HAP-1 (cell line): ENCODE data around the gene IFNL1.
"Not testable (repeated sequence)": the region's sequence is repeated elsewhere in the genome, so short reads cannot be mapped to it uniquely, and the experiment has no call there.

Experiments
- DNase-seq, 2 experiments: peaks; one replicate each; pipeline ENCODE4 v3.0.0-alpha.2; 2016 to 2020; ENCODE audit warnings: low spot score in 2 of 2
- H3K27me3 ChIP-seq: fragments of 250-450 bp; sonication (Bioruptor Pico); 2 replicates; pipeline ENCODE4 v1.5.1; 2020; ENCODE audit warnings: low read depth, mild to moderate bottlenecking, moderate library complexity
- H3K36me3 ChIP-seq: fragments of 250-450 bp; sonication (Bioruptor Pico); replicated peaks from 2 replicates; pipeline ENCODE4 v1.5.1; 2020; ENCODE audit warnings: mild to moderate bottlenecking
- H3K4me1 ChIP-seq: fragments of 250-450 bp; sonication (Bioruptor Pico); 2 replicates; pipeline ENCODE4 v1.5.1; 2020; ENCODE audit warnings: mild to moderate bottlenecking
- H3K4me3 ChIP-seq: fragments of 250-450 bp; sonication (Bioruptor Pico); 2 replicates; pipeline ENCODE4 v1.5.1; 2020; ENCODE audit warnings: mild to moderate bottlenecking, moderate library complexity
- H3K9me3 ChIP-seq: fragments of 250-450 bp; sonication (Bioruptor Pico); 2 replicates; pipeline ENCODE4 v1.5.1; 2020; ENCODE audit warnings: mild to moderate bottlenecking, moderate library complexity
- in situ Hi-C: fragments of 300-500 bp; cut with MboI; formaldehyde crosslinking; loops from 3 replicates; pipeline ENCODE4 v1.14.3; 2020; ENCODE audit warnings: low sequenced_read_pairs, inconsistent platforms, mixed read lengths

The IFNL1 gene

DNA sequence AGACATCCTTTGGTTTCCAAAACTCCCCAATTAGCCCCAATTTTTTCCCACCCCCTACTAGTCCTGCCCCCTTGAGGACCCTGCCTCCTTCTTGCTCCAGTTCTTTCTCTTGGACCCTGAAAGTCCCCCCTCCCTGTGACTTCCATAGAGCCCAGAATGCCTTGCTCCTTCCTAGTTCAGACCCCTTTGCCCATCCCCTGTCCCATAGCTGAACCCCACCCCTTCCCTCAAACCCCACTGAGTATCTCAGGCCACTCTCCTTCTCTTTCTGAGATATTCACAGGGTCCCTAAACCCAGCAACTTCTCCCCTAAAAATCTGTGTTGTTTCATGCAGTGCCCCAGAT lies 25.6 kb downstream of the IFNL1 start:
- Histone ChIP-seq H3K9me3 (no peaks in the 10 kb centered on the region), H3K4me1 (no peaks in the 10 kb centered on the region), H3K27me3 (no peaks in the 10 kb centered on the region), H3K4me3 (no peak overlapping the region), H3K36me3 (no peaks in the 10 kb centered on the region)
- in situ Hi-C loops = loop anchor here (10.0 kb wide), 1 partner anchor 347 kb away; the partner anchor contains the start of gene FBXO17
- no peak for DNase-seq

GRCh38 chr19:39324242-39324842 lies 28.1 kb downstream of the IFNL1 start:
- Histone ChIP-seq H3K4me1 (no peaks in the 10 kb centered on the region), H3K36me3 (no peaks in the 10 kb centered on the region), H3K4me3 (no peak overlapping the region), H3K27me3 (no peaks in the 10 kb centered on the region), H3K9me3 (no peaks in the 10 kb centered on the region)
- DNase-seq = no peak
- in situ Hi-C loops = loop anchor here (10.0 kb wide), 1 partner anchor 350 kb away; the partner anchor contains the start of gene FBXO17

GRCh38 chr19:39325778-39326665 lies 29.8 kb downstream of the IFNL1 start:
- peak in 1 of 2 experiments; percentile 59 for DNase-seq
- in situ Hi-C loops = loop anchor here (5.0 to 10.0 kb wide), 2 partner anchors 204 to 351 kb away; partner anchors contain the start of gene FBXO17
- no peaks in the 10 kb centered on the region for H3K9me3 ChIP-seq
- H3K4me3 ChIP-seq = no peak overlapping the region
- H3K36me3 ChIP-seq = no peaks in the 10 kb centered on the region
- H3K4me1 ChIP-seq = no peaks in the 10 kb centered on the region
- no peaks in the 10 kb centered on the region for H3K27me3 ChIP-seq

GRCh38 chr19:39327363-39328045 lies 31.3 kb downstream of the IFNL1 start:
- no peaks in the 10 kb centered on the region for H3K4me1 ChIP-seq
- no peaks in the 10 kb centered on the region for H3K9me3 ChIP-seq
- H3K27me3 ChIP-seq = no peaks in the 10 kb centered on the region
- DNase-seq = no peak
- no peak overlapping the region for H3K4me3 ChIP-seq
- no peaks in the 10 kb centered on the region for H3K36me3 ChIP-seq
- in situ Hi-C loops = loop anchor here (5.0 to 10.0 kb wide), 2 partner anchors 205 to 353 kb away; partner anchors contain the start of gene FBXO17

- Histone ChIP-seq H3K27me3 (no peaks in the 10 kb centered on the region), H3K9me3 (no peaks in the 10 kb centered on the region), H3K4me3 (no peak overlapping the region), H3K4me1 (no peaks in the 10 kb centered on the region), H3K36me3 (no peaks in the 10 kb centered on the region)
- peak; percentile 45 to 92 for DNase-seq
- in situ Hi-C loops = loop anchor here (5.0 to 10.0 kb wide), 2 partner anchors 206 to 353 kb away; partner anchors contain the start of gene FBXO17
Measured at GRCh38 chr19:39328046-39328705, 32.0 kb downstream of the IFNL1 start.

DNA sequence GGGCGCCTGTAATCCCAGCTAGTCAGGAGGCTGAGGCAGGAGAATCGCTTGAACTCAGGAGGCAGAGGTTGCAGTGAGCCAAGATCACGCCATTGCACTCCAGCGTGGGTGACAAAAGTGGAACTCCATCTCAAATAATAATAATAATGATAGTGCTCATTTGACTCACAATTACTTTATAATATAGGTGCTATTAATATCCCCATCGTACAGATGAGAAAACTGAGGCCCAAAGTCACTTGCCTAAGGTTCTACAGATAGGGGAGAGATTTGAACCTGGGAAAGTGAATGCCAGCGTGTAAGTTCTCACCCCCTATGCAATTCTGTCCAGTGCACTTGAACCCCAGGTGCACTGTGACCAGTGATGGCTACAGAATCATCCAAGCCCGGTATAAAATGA lies 33.7 kb downstream of the IFNL1 start:
- H3K9me3 ChIP-seq = no peaks in the 10 kb centered on the region
- no peak for DNase-seq
- H3K27me3 ChIP-seq = no peaks in the 10 kb centered on the region
- no peaks in the 10 kb centered on the region for H3K4me1 ChIP-seq
- H3K4me3 ChIP-seq = no peak overlapping the region
- in situ Hi-C loops = loop anchor here (5.0 to 10.0 kb wide), 2 partner anchors 208 to 355 kb away; partner anchors contain the start of gene FBXO17
- H3K36me3 ChIP-seq = no peaks in the 10 kb centered on the region

DNA sequence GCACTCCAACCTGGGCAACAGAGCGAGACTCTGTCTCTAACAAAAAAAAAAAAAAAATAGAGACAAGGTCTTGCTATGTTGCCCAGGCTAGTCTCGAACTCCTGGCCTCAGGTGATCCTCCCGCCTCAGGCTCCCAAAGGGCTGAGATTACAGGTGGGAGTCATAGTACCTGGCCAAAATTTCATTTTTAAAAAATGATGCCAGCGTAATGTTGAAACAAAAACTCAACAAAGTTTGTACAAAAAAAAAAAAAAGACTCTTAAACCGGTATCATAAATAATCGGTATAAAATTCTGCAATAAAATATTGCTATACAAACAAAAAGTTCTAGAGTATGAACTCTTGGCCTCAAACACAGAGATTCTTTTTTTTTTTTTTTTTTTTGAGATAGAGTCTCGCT lies 36.1 kb downstream of the IFNL1 start:
- Histone ChIP-seq H3K9me3 (no peaks in the 10 kb centered on the region), H3K27me3 (no peaks in the 10 kb centered on the region), H3K4me3 (no peak overlapping the region), H3K36me3 (no peaks in the 10 kb centered on the region), H3K4me1 (no peaks in the 10 kb centered on the region)
- DNase-seq = no peak
- in situ Hi-C loops = no loop called here

DNA sequence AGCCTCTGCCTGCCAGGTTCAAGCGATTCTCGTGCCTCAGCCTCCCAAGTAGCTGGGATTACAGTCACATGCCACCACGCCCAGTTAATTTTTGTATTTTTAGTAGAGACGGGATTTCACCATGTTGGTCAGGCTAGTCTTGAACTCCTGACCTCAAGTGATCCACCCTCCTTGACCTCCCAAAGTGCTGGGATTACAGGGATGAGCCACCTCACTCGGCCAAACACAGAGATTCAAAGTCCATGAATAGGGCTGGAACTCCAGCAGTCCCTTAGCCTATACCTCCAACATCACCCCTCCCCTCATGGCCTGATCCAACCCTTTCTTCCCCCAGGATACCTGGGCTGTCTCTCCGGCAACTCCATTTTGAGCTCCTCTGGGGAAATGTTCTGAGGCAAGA lies 36.5 kb downstream of the IFNL1 start:
- in situ Hi-C loops, H3K4me3 ChIP-seq, H3K27me3 ChIP-seq, H3K36me3 ChIP-seq, H3K9me3 ChIP-seq, DNase-seq, H3K4me1 ChIP-seq: not testable (repeated sequence)

GRCh38 chr19:39333507-39333906 lies 37.3 kb downstream of the IFNL1 start:
- no peaks in the 10 kb centered on the region for H3K9me3 ChIP-seq
- H3K4me3 ChIP-seq = no peak overlapping the region
- no peak for DNase-seq
- H3K27me3 ChIP-seq = no peaks in the 10 kb centered on the region
- in situ Hi-C loops = no loop called here
- no peaks in the 10 kb centered on the region for H3K4me1 ChIP-seq
- no peaks in the 10 kb centered on the region for H3K36me3 ChIP-seq

DNA sequence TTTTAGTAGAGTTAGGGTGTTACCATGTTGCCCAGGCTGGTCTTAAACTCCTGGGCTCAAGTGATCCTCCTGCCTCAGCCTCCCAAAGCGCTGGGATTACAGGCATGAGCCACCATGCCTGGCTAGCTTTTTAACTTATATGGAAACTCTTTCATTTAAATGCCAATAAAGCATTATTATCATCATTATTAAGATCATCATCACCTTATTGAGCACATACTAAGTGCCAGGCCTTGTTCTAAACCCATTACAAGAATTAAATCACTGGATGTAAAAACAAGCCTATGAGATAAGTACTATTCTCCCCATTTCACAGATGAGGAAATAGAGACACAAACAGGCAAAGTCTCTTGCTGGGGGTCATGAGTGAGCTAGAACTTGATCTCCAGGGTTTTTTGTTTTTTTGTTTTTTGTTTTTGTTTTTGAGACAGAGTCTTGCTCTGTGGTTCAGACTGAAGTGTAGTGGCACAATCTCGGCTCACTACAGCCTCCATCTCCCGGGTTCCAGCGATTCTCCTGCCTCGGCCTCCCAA lies 38.3 kb downstream of the IFNL1 start:
- Histone ChIP-seq H3K27me3 (no peaks in the 10 kb centered on the region), H3K36me3 (no peaks in the 10 kb centered on the region), H3K9me3 (no peaks in the 10 kb centered on the region), H3K4me3 (no peak overlapping the region), H3K4me1 (no peaks in the 10 kb centered on the region)
- no peak for DNase-seq
- in situ Hi-C loops = no loop called here

DNA sequence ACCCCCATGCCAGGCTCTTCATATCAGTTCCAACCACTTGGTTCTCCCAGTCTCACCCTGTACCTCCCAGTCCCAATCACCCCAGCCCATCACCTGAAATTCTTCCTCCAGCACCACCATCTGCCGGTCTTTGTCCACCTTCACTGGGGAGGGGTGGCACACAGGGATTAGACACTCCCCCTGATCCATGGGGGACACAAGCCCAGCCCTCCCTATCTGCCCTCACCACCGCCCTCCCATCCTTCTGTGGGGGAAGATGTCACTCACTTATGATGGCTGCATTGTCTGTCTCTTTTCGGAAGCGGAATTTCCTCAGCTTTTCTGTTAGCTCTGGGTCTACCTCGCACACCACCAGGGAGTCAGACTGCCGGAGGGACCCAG lies 39.0 kb downstream of the IFNL1 start:
- no peak for DNase-seq
- Histone ChIP-seq H3K36me3 (no peaks in the 10 kb centered on the region), H3K4me1 (no peaks in the 10 kb centered on the region), H3K4me3 (no peak overlapping the region), H3K27me3 (no peaks in the 10 kb centered on the region), H3K9me3 (no peaks in the 10 kb centered on the region)
- in situ Hi-C loops = no loop called here

- Histone ChIP-seq H3K4me3 (no peak overlapping the region), H3K36me3 (no peaks in the 10 kb centered on the region), H3K4me1 (peaks cover 4% of the 10 kb centered on the region; the same call in 1 of the 2 replicates), H3K27me3 (no peaks in the 10 kb centered on the region), H3K9me3 (no peaks in the 10 kb centered on the region)
- in situ Hi-C loops = no loop called here
- no peak for DNase-seq
Measured at GRCh38 chr19:39336483-39336882, 40.3 kb downstream of the IFNL1 start.

- in situ Hi-C loops = no loop called here
Measured at GRCh38 chr19:39339674-39340073, 43.5 kb downstream of the IFNL1 start.

More at GRCh38 chr19:39339674-39340073, 43.5 kb downstream of the IFNL1 start:
- no peak overlapping the region for H3K4me3 ChIP-seq
- H3K27me3 ChIP-seq = no peaks in the 10 kb centered on the region
- H3K36me3 ChIP-seq = no peaks in the 10 kb centered on the region
- DNase-seq = no peak
- no peaks in the 10 kb centered on the region for H3K9me3 ChIP-seq
- H3K4me1 ChIP-seq = peaks cover 10% of the 10 kb centered on the region
